Skeletal muscle tissue (tissue), 4 donors: ENCODE data around the gene IGF2BP1. TPM values are rescaled to one million over a fixed set of nuclear protein-coding genes. Genes with fewer than 3 reads are reported as not detected.
A peak's percentile ranks its signal among the peaks of the same experiment; 100 is the strongest.

Source experiments
- H3K27ac ChIP-seq: one replicate; pipeline ENCODE4 v1.7.0; 2013; ENCODE audit warnings: mild to moderate bottlenecking, low read depth, low read length, inconsistent platforms
- H3K27me3 ChIP-seq, 3 donors: one replicate each; pipeline ENCODE4 v1.7.0; 2013; ENCODE audit warnings: low read length in 3 of 3; ENCODE audit not compliant: control insufficient read depth in 3 of 3, insufficient read depth in 3 of 3
- H3K36me3 ChIP-seq, 3 donors: one replicate each; pipeline ENCODE4 v1.7.0; 2013; ENCODE audit warnings: low read length in 3 of 3; ENCODE audit not compliant: control insufficient read depth in 3 of 3, insufficient read depth in 3 of 3
- H3K4me1 ChIP-seq, 3 donors: one replicate each; pipeline ENCODE4 v1.7.0; 2013; ENCODE audit warnings: low read length in 3 of 3, mild to moderate bottlenecking in 3 of 3; ENCODE audit not compliant: control insufficient read depth in 3 of 3, insufficient read depth in 3 of 3
- H3K4me3 ChIP-seq, 3 donors: one replicate each; pipeline ENCODE4 v1.7.0; 2013; ENCODE audit warnings: low read length in 3 of 3
- H3K9ac ChIP-seq, 3 donors: one replicate each; pipeline ENCODE4 v1.7.0; 2013; ENCODE audit warnings: low read length in 3 of 3, mild to moderate bottlenecking in 3 of 3, moderate library complexity in 2 of 3, low read depth in 1 of 3
- H3K9me3 ChIP-seq, 3 donors: one replicate each; pipeline ENCODE4 v1.7.0; 2013; ENCODE audit warnings: low read length in 3 of 3; ENCODE audit not compliant: control insufficient read depth in 3 of 3
- total RNA-seq: library from RNA; depleted of rRNA; stranded (reverse); fragments of >200 nt; gene quantifications from one replicate; pipeline ENCODE4 v1.2.3, GENCODE V29; 2014
- donor health status: Osteomylitis.

IGF2BP1 gene
- total RNA-seq, result 4.7 TPM

- Histone ChIP-seq H3K9me3 (no peaks in the 10 kb centered on the region), H3K27me3 (peaks cover 84 to 95% (median 87%) of the 10 kb centered on the region in 3 donors), H3K27ac (no peak within 1 kb of the TSS), H3K36me3 (no peaks in the 10 kb centered on the region), H3K4me1 (peaks cover 3 to 17% (median 11%) of the 10 kb centered on the region in 3 donors), H3K9ac (no peak within 1 kb of the TSS), H3K4me3 (peak within 1 kb of the TSS in 1 of 3 donors; percentile 41)
These were observed at the start of gene IGF2BP1 for GRCh38 chr17:48997103-48997826. Gene IGF2BP1 (plus strand): TSS chr17:48997385. CDS start chr17:48997746, 361 bp downstream.

GRCh38 chr17:48951572-48951971 is 45.6 kb upstream of the IGF2BP1 start:
- H3K9ac ChIP-seq, result no peak overlapping the region
- H3K27ac ChIP-seq, result no peak overlapping the region
- H3K27me3 ChIP-seq, result peaks cover 13 to 25% (median 20%) of the 10 kb centered on the region in 3 donors
- H3K9me3 ChIP-seq, result no peaks in the 10 kb centered on the region
- H3K4me3 ChIP-seq, result no peak overlapping the region
- H3K36me3 ChIP-seq, result no peaks in the 10 kb centered on the region
- H3K4me1 ChIP-seq, result no peaks in the 10 kb centered on the region

GRCh38 chr17:48952904-48953303 is 44.3 kb upstream of the IGF2BP1 start:
- H3K9ac ChIP-seq, result no peak overlapping the region
- H3K9me3 ChIP-seq, result no peaks in the 10 kb centered on the region
- H3K27me3 ChIP-seq, result peaks cover 13 to 25% (median 20%) of the 10 kb centered on the region in 3 donors
- no peak overlapping the region for H3K27ac ChIP-seq
- H3K36me3 ChIP-seq, result no peaks in the 10 kb centered on the region
- no peaks in the 10 kb centered on the region for H3K4me1 ChIP-seq
- H3K4me3 ChIP-seq, result no peak overlapping the region

DNA sequence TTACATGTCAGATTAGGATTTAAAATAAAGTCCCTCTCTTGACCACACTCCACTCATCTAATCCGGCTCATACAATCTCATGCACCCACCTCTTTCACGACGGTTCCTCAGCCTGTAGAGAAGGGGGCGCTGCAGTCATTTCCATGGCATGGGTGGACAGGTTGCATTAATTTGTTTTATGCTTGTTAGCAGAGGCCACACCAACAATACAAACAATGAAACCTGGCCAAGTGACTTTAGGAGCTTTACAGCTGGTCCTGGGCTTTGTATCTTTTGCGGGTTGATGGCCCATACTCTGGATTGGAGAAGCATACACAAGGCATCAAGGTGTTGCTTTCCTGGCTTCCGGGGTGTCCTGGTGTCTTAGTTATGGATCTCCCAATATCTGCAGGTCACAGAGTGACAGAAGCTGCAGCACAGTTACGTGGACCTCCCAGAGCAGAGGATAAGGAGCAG is 42.9 kb upstream of the IGF2BP1 start:
- Histone ChIP-seq H3K4me1 (no peaks in the 10 kb centered on the region), H3K9me3 (no peaks in the 10 kb centered on the region), H3K4me3 (no peak overlapping the region), H3K9ac (no peak overlapping the region), H3K27ac (no peak overlapping the region), H3K36me3 (no peaks in the 10 kb centered on the region), H3K27me3 (peaks cover 15 to 32% (median 26%) of the 10 kb centered on the region in 3 donors)

GRCh38 chr17:48960834-48961515 is 36.2 kb upstream of the IGF2BP1 start:
- H3K9me3 ChIP-seq, result no peaks in the 10 kb centered on the region
- H3K4me1 ChIP-seq, result no peaks in the 10 kb centered on the region
- H3K27ac ChIP-seq, result no peak overlapping the region
- H3K4me3 ChIP-seq, result no peak overlapping the region
- no peaks in the 10 kb centered on the region for H3K36me3 ChIP-seq
- H3K27me3 ChIP-seq, result peaks cover 32 to 40% (median 39%) of the 10 kb centered on the region in 3 donors
- no peak overlapping the region for H3K9ac ChIP-seq

DNA sequence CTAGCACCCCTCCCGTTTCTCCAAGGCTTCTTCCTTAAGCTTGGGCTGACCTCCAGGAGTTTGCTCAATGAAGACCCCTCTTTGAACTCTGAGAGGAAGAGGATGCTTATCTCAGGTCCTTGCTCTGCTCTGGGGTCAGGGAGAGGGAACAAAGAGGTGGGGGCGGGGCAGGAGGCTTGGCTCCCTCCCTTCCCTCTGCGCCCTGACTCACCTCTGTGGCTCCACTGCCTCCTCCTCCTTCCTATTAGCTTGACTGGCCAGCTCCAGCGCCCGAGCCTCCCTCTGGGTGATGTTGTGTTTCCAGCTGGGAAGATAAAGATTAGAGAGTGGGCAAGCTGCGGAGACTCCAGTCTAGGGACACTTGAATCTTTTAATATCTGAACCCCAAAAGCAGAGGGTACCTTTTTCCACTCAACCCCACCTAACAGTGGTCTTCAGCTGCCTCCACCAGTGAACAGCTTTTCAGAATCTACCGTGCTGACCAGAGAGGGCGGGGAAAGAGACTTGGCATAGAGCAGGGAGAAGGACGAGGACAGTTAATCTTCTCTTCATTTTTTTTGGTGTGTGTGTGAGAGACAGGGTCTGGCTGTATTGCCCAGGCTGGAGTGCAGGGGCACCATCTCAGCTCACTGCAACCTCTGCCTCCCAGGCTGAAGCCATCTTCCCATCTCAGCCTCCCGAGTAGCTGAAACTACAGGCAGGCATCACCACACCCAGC is 35.5 kb upstream of the IGF2BP1 start:
- no peaks in the 10 kb centered on the region for H3K36me3 ChIP-seq
- no peaks in the 10 kb centered on the region for H3K4me1 ChIP-seq
- peaks cover 32 to 41% (median 39%) of the 10 kb centered on the region in 3 donors for H3K27me3 ChIP-seq
- no peak overlapping the region for H3K9ac ChIP-seq
- no peak overlapping the region for H3K4me3 ChIP-seq
- H3K27ac ChIP-seq, result no peak overlapping the region
- no peaks in the 10 kb centered on the region for H3K9me3 ChIP-seq

GRCh38 chr17:48970224-48970623 is 27.0 kb upstream of the IGF2BP1 start:
- Histone ChIP-seq H3K4me1 (no peaks in the 10 kb centered on the region), H3K9ac (no peak overlapping the region), H3K9me3 (no peaks in the 10 kb centered on the region), H3K27me3 (peaks cover 15 to 40% (median 36%) of the 10 kb centered on the region in 3 donors), H3K36me3 (no peaks in the 10 kb centered on the region), H3K4me3 (no peak overlapping the region), H3K27ac (no peak overlapping the region)

DNA sequence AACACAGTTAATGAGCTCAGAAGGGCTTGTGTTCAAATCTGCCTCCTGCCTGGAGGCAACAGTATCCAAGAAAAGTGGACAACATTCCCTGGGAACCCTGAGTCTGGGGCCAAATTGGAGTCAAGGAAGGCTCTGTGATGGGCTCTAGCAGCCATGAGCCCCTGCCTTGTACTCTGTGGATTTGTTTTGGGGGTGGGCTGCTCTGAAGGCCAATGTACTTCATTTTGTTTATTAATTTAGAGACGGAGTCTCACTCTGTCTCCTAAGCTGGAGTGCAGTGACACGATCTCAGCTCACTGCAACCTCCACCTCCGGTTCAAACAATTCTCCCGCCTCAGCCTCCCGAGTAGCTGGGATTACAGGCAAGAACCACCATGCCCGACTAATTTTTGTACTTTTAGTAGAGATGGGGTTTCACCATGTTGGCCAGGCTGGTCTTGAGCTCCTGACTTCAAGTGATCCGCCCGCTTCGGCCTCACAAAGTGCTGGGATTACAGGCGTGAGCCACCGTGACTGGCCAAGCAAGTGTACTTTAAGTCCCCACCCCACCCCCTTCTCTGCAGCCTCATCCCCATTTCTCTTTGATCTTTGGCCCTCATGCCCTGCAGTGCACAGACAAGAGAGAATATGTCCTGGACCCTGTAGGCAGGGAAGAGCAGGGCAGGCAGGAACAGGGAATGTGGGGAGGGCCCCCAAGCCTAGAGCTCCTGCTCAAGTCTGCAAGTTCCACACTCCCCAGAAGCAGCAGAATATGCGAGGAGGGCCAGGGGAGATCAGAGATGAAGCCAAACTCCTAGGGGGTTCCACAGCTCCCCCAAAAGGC is 26.1 kb upstream of the IGF2BP1 start:
- Histone ChIP-seq H3K4me3 (no peak overlapping the region), H3K27ac (no peak overlapping the region), H3K9me3 (no peaks in the 10 kb centered on the region), H3K36me3 (no peaks in the 10 kb centered on the region), H3K27me3 (peaks cover 15 to 37% (median 36%) of the 10 kb centered on the region in 3 donors), H3K9ac (no peak overlapping the region), H3K4me1 (no peaks in the 10 kb centered on the region)

GRCh38 chr17:48972749-48973097 is 24.5 kb upstream of the IGF2BP1 start:
- no peak overlapping the region for H3K4me3 ChIP-seq
- H3K27me3 ChIP-seq, result peaks cover 10 to 40% (median 32%) of the 10 kb centered on the region in 3 donors
- no peak overlapping the region for H3K9ac ChIP-seq
- no peaks in the 10 kb centered on the region for H3K36me3 ChIP-seq
- H3K4me1 ChIP-seq, result no peaks in the 10 kb centered on the region
- no peak overlapping the region for H3K27ac ChIP-seq
- H3K9me3 ChIP-seq, result no peaks in the 10 kb centered on the region
